Calu3 (cell line): Measurements from ENCODE around the gene SKAP2. TPM values are rescaled to one million over a fixed set of nuclear protein-coding genes. Genes with fewer than 3 reads are reported as not detected.

Experiments used
- BruUV-seq: library from RNA; stranded (reverse); fragments of 400-500 nt; replicated peaks from 2 replicates; lab custom pipeline; 2021; lab: Mats Ljungman, UMichigan
- CTCF ChIA-PET: fragments of 300-600 bp; sonication (Branson Sonifier 250); formaldehyde crosslinking; loops from one replicate; lab custom pipeline; 2022; ENCODE audit warnings: antibody characterized with exemption; lab: Charles Lee
- DNase-seq: peaks from one replicate; pipeline ENCODE4 v3.0.0; 2022
- H3K27ac Mint-ChIP-seq: one replicate; pipeline ENCODE4 v1.8.0; 2022; ENCODE audit warnings: mixed read lengths; ENCODE audit not compliant: unreplicated experiment
- H3K27me3 Mint-ChIP-seq: one replicate; pipeline ENCODE4 v1.8.0; 2022; ENCODE audit warnings: mixed read lengths; ENCODE audit not compliant: unreplicated experiment
- H3K36me3 Mint-ChIP-seq: one replicate; pipeline ENCODE4 v1.8.0; 2022; ENCODE audit warnings: mild to moderate bottlenecking, moderate library complexity, mixed read lengths; ENCODE audit not compliant: insufficient read depth, unreplicated experiment
- H3K4me1 Mint-ChIP-seq: one replicate; pipeline ENCODE4 v1.8.0; 2022; ENCODE audit warnings: mild to moderate bottlenecking, low read depth, mixed read lengths; ENCODE audit not compliant: unreplicated experiment
- H3K4me3 Mint-ChIP-seq: one replicate; pipeline ENCODE4 v1.8.0; 2022; ENCODE audit warnings: mild to moderate bottlenecking, low read depth, moderate library complexity, mixed read lengths; ENCODE audit not compliant: unreplicated experiment
- H3K9me3 Mint-ChIP-seq: one replicate; pipeline ENCODE4 v1.8.0; 2022; ENCODE audit warnings: low read depth, mixed read lengths; ENCODE audit not compliant: unreplicated experiment
- CTCF ChIP-seq: fragments of 200-600 bp; IDR thresholded peaks from one replicate; pipeline ENCODE4 v1.8.0; 2022; ENCODE audit warnings: antibody characterized with exemption; ENCODE audit not compliant: unreplicated experiment
- intact Hi-C: fragments of 100-400 bp; cut with micrococcal nuclease; formaldehyde crosslinking; loops from one replicate; pipeline ENCODE4 v1.10.0; 2022; ENCODE audit not compliant: unreplicated experiment
- total RNA-seq: library from RNA; stranded (reverse); gene quantifications from 2 replicates; pipeline ENCODE4 v1.2.3, GENCODE V29; 2022

SKAP2 gene
- total RNA-seq, 1 experiment from 2014 or later, result 83.1 TPM

- CTCF ChIA-PET, result interaction anchor here (0.9 kb wide), 1 partner anchor 11 kb away, joined by 3 read pairs; no protein-coding TSS in a partner anchor
- no peaks in the 10 kb centered on the region for H3K36me3 Mint-ChIP-seq
- H3K27ac Mint-ChIP-seq, result no peak overlapping the region
- H3K4me1 Mint-ChIP-seq, result no peaks in the 10 kb centered on the region
- TF ChIP-seq CTCF, result no peak
- intact Hi-C loops, result no loop called here
- BruUV-seq, result no TSS peak
- H3K9me3 Mint-ChIP-seq, result no peaks in the 10 kb centered on the region
- no peak for DNase-seq
- no peak overlapping the region for H3K4me3 Mint-ChIP-seq
- no peaks in the 10 kb centered on the region for H3K27me3 Mint-ChIP-seq
Measured at GRCh38 chr7:26625286-26625685, 239.1 kb downstream of the SKAP2 start.

- DNase-seq, result no peak
- CTCF ChIA-PET, result no interaction called here
- TF ChIP-seq CTCF, result no peak
- H3K4me3 Mint-ChIP-seq, result no peak overlapping the region
- H3K4me1 Mint-ChIP-seq, result no peaks in the 10 kb centered on the region
- no peak overlapping the region for H3K27ac Mint-ChIP-seq
- no peaks in the 10 kb centered on the region for H3K36me3 Mint-ChIP-seq
- intact Hi-C loops, result no loop called here
- BruUV-seq, result no TSS peak
- H3K9me3 Mint-ChIP-seq, result no peaks in the 10 kb centered on the region
- H3K27me3 Mint-ChIP-seq, result no peaks in the 10 kb centered on the region
Measured at GRCh38 chr7:26624839-26625238, 239.6 kb downstream of the SKAP2 start.

- H3K4me3 Mint-ChIP-seq, result no peak overlapping the region
- DNase-seq, result no peak
- H3K27ac Mint-ChIP-seq, result no peak overlapping the region
- intact Hi-C loops, result no loop called here
- H3K4me1 Mint-ChIP-seq, result no peaks in the 10 kb centered on the region
- no peak for TF ChIP-seq CTCF
- no peaks in the 10 kb centered on the region for H3K27me3 Mint-ChIP-seq
- H3K9me3 Mint-ChIP-seq, result no peaks in the 10 kb centered on the region
- CTCF ChIA-PET, result interaction anchor here (0.7 kb wide), 1 partner anchor 19 kb away, joined by 3 read pairs; no protein-coding TSS in a partner anchor
- no peaks in the 10 kb centered on the region for H3K36me3 Mint-ChIP-seq
- no TSS peak for BruUV-seq
Measured at GRCh38 chr7:26624431-26624830, 240.0 kb downstream of the SKAP2 start.

DNA sequence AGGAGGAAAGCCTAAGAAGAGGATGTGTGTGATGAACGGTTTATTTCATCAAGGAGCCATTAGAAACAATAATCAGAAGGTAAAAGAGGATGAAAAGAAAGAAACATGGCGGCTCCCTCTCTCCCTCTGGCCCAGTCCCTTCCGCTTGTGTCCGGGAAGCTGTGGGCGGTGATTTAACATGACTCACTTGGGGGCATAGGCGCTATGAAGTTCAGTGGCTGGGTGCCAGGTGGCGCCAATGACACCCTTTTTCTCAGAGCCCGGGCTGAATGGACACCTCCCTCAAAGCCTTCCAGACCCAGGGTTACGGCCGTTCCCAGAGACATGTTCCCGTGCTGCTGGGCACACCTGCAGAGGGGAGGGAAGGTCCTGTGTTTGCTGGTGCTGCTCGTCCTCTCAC is 244.0 kb downstream of the SKAP2 start:
- no peak for TF ChIP-seq CTCF
- Mint-ChIP-seq H3K36me3 (no peaks in the 10 kb centered on the region), H3K9me3 (peaks cover 4% of the 10 kb centered on the region), H3K27me3 (no peaks in the 10 kb centered on the region), H3K4me1 (peaks cover 11% of the 10 kb centered on the region), H3K4me3 (no peak overlapping the region), H3K27ac (no peak overlapping the region)
- intact Hi-C loops, result no loop called here
- no TSS peak for BruUV-seq
- DNase-seq, result peak; percentile 54
- CTCF ChIA-PET, result no interaction called here
